Heart right ventricle (tissue), 16 donors: ENCODE results near the gene MED10. TPM values are rescaled to one million over a fixed set of nuclear protein-coding genes. Genes with fewer than 3 reads are reported as not detected.

Experiments used
- ATAC-seq, 8 donors: fragments of 200-7000 bp; cut with Tn5 transposase; one replicate each; pipeline ENCODE4 v1.9.1; 2020; ENCODE audit warnings: mild to moderate bottlenecking in 8 of 8, moderate library complexity in 8 of 8, moderate number of reproducible peaks in 1 of 8
- DNase-seq, 2 donors: peaks; one replicate each; pipeline ENCODE4 v3.0.0-alpha.2; 2020
- H3K27ac ChIP-seq, 10 donors: fragments of 200-600 bp; sonication (generic) in 2 of 10; one replicate each; pipeline versions ENCODE4 v1.5.0 to v1.8.0; 2020 to 2022; ENCODE audit warnings: mild to moderate bottlenecking in 3 of 10
- H3K27me3 ChIP-seq, 7 donors: fragments of 200-600 bp; one replicate each; pipeline ENCODE4 v1.8.0; 2021 to 2022; ENCODE audit warnings: mild to moderate bottlenecking in 2 of 7
- H3K36me3 ChIP-seq, 9 donors: fragments of 200-600 bp; sonication (generic) in 1 of 9; one replicate each; pipeline versions ENCODE4 v1.5.0 to v1.8.0; 2020 to 2022; ENCODE audit warnings: mild to moderate bottlenecking in 2 of 9
- H3K4me1 ChIP-seq, 9 donors: fragments of 200-600 bp; sonication (generic) in 1 of 9; one replicate each; pipeline versions ENCODE4 v1.5.0 to v1.8.0; 2020 to 2022; ENCODE audit warnings: mild to moderate bottlenecking in 4 of 9
- H3K4me3 ChIP-seq, 10 donors: fragments of 200-600 bp; sonication (generic) in 2 of 10; one replicate each; pipeline versions ENCODE4 v1.5.0 to v1.8.0; 2020 to 2022; ENCODE audit warnings: mild to moderate bottlenecking in 7 of 10, moderate library complexity in 2 of 10
- H3K9me3 ChIP-seq, 11 donors: fragments of 200-600 bp in 10 of 11; sonication (generic) in 2 of 11; one replicate each; pipeline versions ENCODE4 v1.5.0 to v1.8.0; 2013 to 2022; ENCODE audit warnings: mild to moderate bottlenecking in 2 of 11, control low read depth in 1 of 11, moderate library complexity in 1 of 11
- WGBS, 2 donors: extraction: QIAGEN DNeasy Blood & Tissue Kit; methylation state at CpG; one replicate each; pipeline ENCODE4 v1.1.7; 2013; ENCODE audit warnings: inconsistent platforms in 1 of 2; 5-methylcytosine and 5-hydroxymethylcytosine counted together
- intact Hi-C, 10 donors: fragments of 100-400 bp; cut with DNase I; formaldehyde crosslinking; loops; one replicate each; pipeline versions ENCODE4 v1.11.1 to v1.14.2; 2022
- polyA plus RNA-seq, 2 donors: library from polyadenylated mRNA; stranded (reverse); fragments of 200-250 nt; gene quantifications; one replicate each; pipeline ENCODE4 v1.2.3, GENCODE V29; 2013
- total RNA-seq, 10 donors: library from RNA; stranded (reverse); fragmentation: NEBNext Ultra II Directional in 3 of 10; extraction: Animal tissue kit (Norgen Biotek cat#: 25700) in 3 of 10; gene quantifications; one replicate each; pipeline versions ENCODE4 v1.2.1 to v1.2.4, GENCODE V29; 2021 to 2023
- TF ChIP-seq, protein P1 (sequence below), 9 donors: fragments of 200-600 bp; sonication (generic) in 2 of 9; IDR thresholded peaks; one replicate each; pipeline versions ENCODE4 v1.5.0 to v1.8.0; 2021 to 2022; ENCODE audit warnings: antibody characterized with exemption in 9 of 9, mild to moderate bottlenecking in 5 of 9, moderate library complexity in 1 of 9
- donor health status: Arrhythmogenic right ventricular cardiomyopathy.
- donor health status: ischemic (EF 13 %, LVEDD 7.1; RV severe dilation, severe dysfunction).
- donor health status: healthy with polysubstance abuse.
- donor health status: DM: no; HTN: yes; CAD: no.
- donor health status: DM: no; HTN: no; CAD: no.
- donor health status: ischemic (EF 25% LVEDD 6.9; RV normal size, moderate dysfunction).
- donor health status: ischemic (EF 25% LVEDD 5.7; RV mildly dilated, moderate dysfunction).
- donor health status: healthy.
- donor health status: DM: yes; HTN: yes; CAD: no.
- donor health status: Ischemic cardiomyopathy.
- donor health status: ischemic (EF 35%, LVEDD 5.7; RV mildly dilated, moderate dysfunction).
- donor health status: nonischemic (EF 11% LVEDD 7.7; RV severe dilation, severe dysfunction).
- donor health status: DM: yes; HTN: yes; CAD: no.
- donor health status: PGD.
- donor health status: ischemic (EF 29% LVEDD 5.4; RV normal size, mild dysfunction).
- donor health status: nonischemic (EF 23%, LVEDD 6.1; RV moderate dilation, normal function).

Gene MED10
- total and polyA plus RNA-seq, 12 donors: 15.3 to 45.4 (median 22.8) TPM

DNA sequence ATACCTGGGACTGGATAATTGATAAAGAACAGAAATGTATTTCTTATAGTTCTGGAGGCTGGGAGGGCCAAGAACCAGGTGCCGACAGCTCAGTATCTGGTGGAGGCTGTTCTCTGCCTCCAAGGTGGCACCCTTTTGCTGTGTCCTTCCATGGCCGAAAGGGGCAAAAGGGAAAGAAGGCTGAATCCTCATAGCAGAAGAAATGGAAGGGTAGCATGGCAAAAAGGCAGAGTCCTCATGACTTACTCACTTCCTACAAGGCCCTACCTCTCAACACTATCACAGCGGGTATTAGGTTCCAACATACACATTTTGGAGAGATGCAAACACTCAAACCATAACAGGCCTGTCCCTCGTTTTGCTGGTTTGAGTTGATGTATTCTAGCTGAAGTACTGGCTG is 25.1 kb upstream of the MED10 start:
- no peak for ATAC-seq
- Histone ChIP-seq H3K27ac (no peak overlapping the region), H3K27me3 (peaks cover 0 to 6% (median 0%) of the 10 kb centered on the region in 7 donors), H3K9me3 (no peaks in the 10 kb centered on the region), H3K4me3 (no peak overlapping the region), H3K36me3 (no peaks in the 10 kb centered on the region), H3K4me1 (no peaks in the 10 kb centered on the region)
- DNase-seq: no peak
- TF ChIP-seq, protein P1, sequence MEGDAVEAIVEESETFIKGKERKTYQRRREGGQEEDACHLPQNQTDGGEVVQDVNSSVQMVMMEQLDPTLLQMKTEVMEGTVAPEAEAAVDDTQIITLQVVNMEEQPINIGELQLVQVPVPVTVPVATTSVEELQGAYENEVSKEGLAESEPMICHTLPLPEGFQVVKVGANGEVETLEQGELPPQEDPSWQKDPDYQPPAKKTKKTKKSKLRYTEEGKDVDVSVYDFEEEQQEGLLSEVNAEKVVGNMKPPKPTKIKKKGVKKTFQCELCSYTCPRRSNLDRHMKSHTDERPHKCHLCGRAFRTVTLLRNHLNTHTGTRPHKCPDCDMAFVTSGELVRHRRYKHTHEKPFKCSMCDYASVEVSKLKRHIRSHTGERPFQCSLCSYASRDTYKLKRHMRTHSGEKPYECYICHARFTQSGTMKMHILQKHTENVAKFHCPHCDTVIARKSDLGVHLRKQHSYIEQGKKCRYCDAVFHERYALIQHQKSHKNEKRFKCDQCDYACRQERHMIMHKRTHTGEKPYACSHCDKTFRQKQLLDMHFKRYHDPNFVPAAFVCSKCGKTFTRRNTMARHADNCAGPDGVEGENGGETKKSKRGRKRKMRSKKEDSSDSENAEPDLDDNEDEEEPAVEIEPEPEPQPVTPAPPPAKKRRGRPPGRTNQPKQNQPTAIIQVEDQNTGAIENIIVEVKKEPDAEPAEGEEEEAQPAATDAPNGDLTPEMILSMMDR (IDR thresholded peaks at IDR 0.05): no peak
- 81 to 85% methylated on average over 4 of the region's 4 CpGs for WGBS, 2 donors
- intact Hi-C loops: no loop called here

DNA sequence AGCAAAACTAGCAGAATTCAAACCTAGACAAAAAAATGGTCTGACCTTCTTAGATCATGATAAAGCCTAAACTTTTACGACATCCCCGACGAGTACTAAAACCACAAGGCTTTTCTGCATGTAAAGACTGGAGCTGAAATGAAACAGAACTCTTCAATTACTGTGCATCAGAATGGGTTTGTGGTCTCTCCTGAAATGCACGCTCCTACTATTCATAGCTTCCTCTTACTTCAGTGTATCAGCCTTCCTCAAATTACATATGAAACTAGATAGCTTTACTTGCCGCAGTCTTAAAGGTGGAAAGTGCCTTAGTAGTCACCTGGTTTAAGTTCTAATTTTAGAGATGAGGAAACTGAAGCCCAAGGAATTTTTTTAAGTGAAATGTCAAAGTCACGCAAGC is 24.6 kb upstream of the MED10 start:
- H3K27ac ChIP-seq: no peak overlapping the region
- intact Hi-C loops: no loop called here
- TF ChIP-seq, protein P1 (IDR thresholded peaks at IDR 0.05): no peak
- peaks cover 0 to 6% (median 0%) of the 10 kb centered on the region in 7 donors for H3K27me3 ChIP-seq
- peaks cover 0 to 3% (median 0%) of the 10 kb centered on the region in 11 donors for H3K9me3 ChIP-seq
- no peak for DNase-seq
- no peaks in the 10 kb centered on the region for H3K4me1 ChIP-seq
- no peak overlapping the region for H3K4me3 ChIP-seq
- H3K36me3 ChIP-seq: no peaks in the 10 kb centered on the region
- WGBS, 2 donors: 73 to 83% methylated on average over 6 of the region's 6 CpGs
- no peak for ATAC-seq

DNA sequence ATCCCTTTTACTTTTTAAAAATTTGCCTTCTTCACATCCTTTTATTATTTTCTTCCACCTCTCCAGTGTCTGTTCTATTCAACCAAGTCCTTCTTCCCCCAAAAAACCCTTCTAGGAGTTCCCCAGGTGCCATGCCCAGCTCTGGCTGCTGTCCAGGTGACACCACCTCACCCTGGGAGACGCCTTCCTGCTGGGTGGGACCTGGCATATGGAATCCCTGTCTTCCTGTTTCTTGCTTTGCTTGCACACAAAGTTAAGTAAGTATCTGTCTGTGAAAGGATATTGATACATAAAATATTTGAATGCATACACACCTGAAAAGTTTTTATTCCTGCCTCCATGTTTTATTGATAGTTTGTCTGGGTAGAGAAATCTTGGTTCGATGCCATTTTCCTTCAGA is 23.1 kb upstream of the MED10 start:
- Histone ChIP-seq H3K9me3 (peaks cover 0 to 6% (median 0%) of the 10 kb centered on the region in 11 donors), H3K4me3 (no peak overlapping the region), H3K27ac (no peak overlapping the region), H3K27me3 (peaks cover 0 to 3% (median 0%) of the 10 kb centered on the region in 7 donors), H3K36me3 (no peaks in the 10 kb centered on the region), H3K4me1 (no peaks in the 10 kb centered on the region)
- 68 to 84% methylated on average over 2 of the region's 2 CpGs for WGBS, 2 donors
- DNase-seq (no peak), ATAC-seq (no peak)
- intact Hi-C loops: no loop called here
- TF ChIP-seq, protein P1 (IDR thresholded peaks at IDR 0.05): no peak

DNA sequence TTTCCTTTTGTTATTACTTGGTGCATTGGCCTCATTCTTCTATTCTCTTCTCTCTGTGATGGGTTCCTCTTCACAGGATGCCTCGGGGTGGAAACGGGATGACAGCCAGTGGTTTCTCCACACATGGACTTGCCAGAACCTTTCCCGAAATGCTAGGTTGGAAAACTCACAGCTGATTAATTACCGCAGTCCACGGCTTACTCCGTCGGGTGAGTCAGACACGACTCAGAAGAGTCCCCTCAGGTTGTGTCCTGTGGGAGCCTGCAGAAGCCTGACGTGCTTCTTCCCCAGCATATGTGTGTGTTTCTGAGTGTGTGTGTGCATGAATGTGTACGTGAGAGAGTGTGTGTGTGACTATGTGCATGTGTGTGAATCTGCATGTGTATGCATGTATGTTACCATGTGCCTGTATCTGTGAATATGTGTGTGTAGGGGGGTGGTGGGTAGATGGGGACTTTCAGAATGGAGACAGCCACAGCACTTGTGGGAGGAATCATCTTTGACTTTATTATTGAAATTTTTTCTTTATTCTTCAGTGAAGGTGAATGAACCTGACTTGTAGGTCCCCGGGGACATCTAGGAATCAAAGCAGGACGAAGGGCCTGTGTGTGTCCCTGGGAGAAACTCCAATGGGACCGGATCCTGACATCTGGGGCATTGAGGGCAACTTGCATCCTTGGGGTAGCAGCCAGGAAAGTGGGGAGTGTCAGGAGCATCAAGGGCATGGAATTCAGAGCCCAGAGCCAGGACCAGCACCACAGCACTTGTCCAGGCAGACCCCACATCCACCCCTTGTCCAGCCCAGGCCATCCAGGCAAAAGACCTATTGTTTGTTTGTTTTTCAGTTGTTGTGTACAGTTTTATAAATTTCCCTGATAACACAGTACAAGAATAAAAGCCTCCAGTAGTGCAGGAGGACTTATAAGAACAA is 21.9 kb upstream of the MED10 start:
- no peak for DNase-seq
- Histone ChIP-seq H3K27ac (no peak overlapping the region), H3K4me1 (no peaks in the 10 kb centered on the region), H3K27me3 (peaks cover 0 to 3% (median 0%) of the 10 kb centered on the region in 7 donors), H3K4me3 (no peak overlapping the region), H3K36me3 (no peaks in the 10 kb centered on the region), H3K9me3 (peaks cover 0 to 6% (median 0%) of the 10 kb centered on the region in 11 donors)
- no peak for ATAC-seq
- TF ChIP-seq, protein P1 (IDR thresholded peaks at IDR 0.05): no peak
- WGBS, 2 donors: 73 to 80% methylated on average over 13 of the region's 13 CpGs
- intact Hi-C loops: loop anchor here in 1 of 10 donors (10.0 kb wide), 1 partner anchor 175 kb away; no protein-coding TSS in a partner anchor
